Endothelial cell of umbilical vein (primary cell): Measurements from ENCODE around the gene C1QL3. TPM values are rescaled to one million over a fixed set of nuclear protein-coding genes. Genes with fewer than 3 reads are reported as not detected.

Experiments
- BruUV-seq: library from RNA; stranded (reverse); fragments of 400-500 nt; replicated peaks from 2 replicates; lab custom pipeline; 2021; lab: Mats Ljungman, UMichigan
- CTCF ChIA-PET: fragments of 300-600, 350-600 bp; sonication (Branson Sonifier 250); formaldehyde crosslinking; loops from one replicate; lab custom pipeline; 2021; ENCODE audit warnings: antibody characterized with exemption, inconsistent platforms; lab: Charles Lee
- POLR2A ChIA-PET: fragments of 300-600, 350-600 bp; sonication (Branson Sonifier 250); formaldehyde crosslinking; loops from one replicate; lab custom pipeline; 2021; ENCODE audit warnings: antibody characterized with exemption, inconsistent platforms; lab: Charles Lee
- DNase-seq: peaks from one replicate; pipeline ENCODE4 v3.0.0-alpha.2; 2011; ENCODE audit warnings: low read depth, low spot score
- FAIRE-seq: peaks from 2 replicates; lab custom pipeline; 2011; peaks lifted over from hg19 to GRCh38; lab: Jason Lieb, UNC
- H2AFZ ChIP-seq: 2 replicates; pipeline ENCODE4 v1.6.0; 2012; ENCODE audit warnings: low read depth, low read length, control low read depth, inconsistent platforms
- H3K27ac ChIP-seq: 2 replicates; pipeline ENCODE4 v1.5.1; 2011; ENCODE audit warnings: low read depth, mild to moderate bottlenecking, control low read depth, low read length, moderate library complexity; ENCODE audit not compliant: insufficient read depth
- H3K27me3 ChIP-seq, 2 experiments: 2 replicates each; pipeline versions ENCODE4 v1.6.0 to v1.6.1; 2011; ENCODE audit warnings: low read length in 2 of 2, mixed read lengths in 1 of 2; ENCODE audit not compliant: control insufficient read depth in 2 of 2, insufficient read depth in 2 of 2
- H3K36me3 ChIP-seq, 2 experiments: 2 replicates in 1 of 2; 3 replicates in 1 of 2; pipeline ENCODE4 v1.5.1; 2011; ENCODE audit warnings: low read length in 2 of 2, mild to moderate bottlenecking in 1 of 2, moderate library complexity in 1 of 2; ENCODE audit not compliant: control insufficient read depth in 2 of 2, insufficient read depth in 2 of 2; ENCODE audit errors: extremely low read depth in 1 of 2
- H3K4me1 ChIP-seq: 3 replicates; pipeline ENCODE4 v1.5.1; 2011; ENCODE audit warnings: mild to moderate bottlenecking, low read length; ENCODE audit not compliant: control insufficient read depth, insufficient read depth; ENCODE audit errors: extremely low read depth
- H3K4me2 ChIP-seq: 2 replicates; pipeline ENCODE4 v1.6.1; 2011; ENCODE audit warnings: low read length, control low read depth, mixed read lengths; ENCODE audit not compliant: insufficient read depth
- H3K4me3 ChIP-seq, 3 experiments: fragments of 200-600 bp in 1 of 3; sonication (generic), shearing (Covaris generic) in 1 of 3; replicated peaks in 1 of 3; 2 replicates each; pipeline ENCODE4 v1.5.1; 2011 to 2016; ENCODE audit warnings: control low read depth in 3 of 3, low read length in 3 of 3, mild to moderate bottlenecking in 2 of 3, inconsistent platforms in 1 of 3, low read depth in 1 of 3, moderate library complexity in 1 of 3; ENCODE audit not compliant: insufficient read depth in 1 of 3
- H3K79me2 ChIP-seq: 2 replicates; pipeline ENCODE4 v1.6.0; 2012; ENCODE audit warnings: low read length, inconsistent platforms; ENCODE audit not compliant: control insufficient read depth, insufficient read depth
- H3K9ac ChIP-seq: replicated peaks from 2 replicates; pipeline ENCODE3; 2011; ENCODE audit warnings: low read length, control low read depth; ENCODE audit not compliant: insufficient read depth; ENCODE audit errors: extremely low read depth
- H3K9me1 ChIP-seq: replicated peaks from 3 replicates; pipeline ENCODE4 v1.6.0; 2011; ENCODE audit warnings: mild to moderate bottlenecking, low read length; ENCODE audit not compliant: control insufficient read depth, insufficient read depth; ENCODE audit errors: extremely low read depth
- H3K9me3 ChIP-seq: replicated peaks from 2 replicates; pipeline ENCODE4 v1.5.1; 2012; ENCODE audit warnings: low read length, inconsistent platforms; ENCODE audit not compliant: control insufficient read depth, insufficient read depth
- H4K20me1 ChIP-seq: replicated peaks from 2 replicates; pipeline ENCODE3; 2011; ENCODE audit warnings: mild to moderate bottlenecking, low read length; ENCODE audit not compliant: control insufficient read depth, insufficient read depth; ENCODE audit errors: extremely low read depth
- CTCF ChIP-seq, 2 donors: IDR thresholded peaks; 1 replicate in 1 of 2; 2 replicates in 1 of 2; pipeline ENCODE4 v1.5.1; 2011; ENCODE audit warnings: low read length in 2 of 2, mild to moderate bottlenecking in 2 of 2, moderate library complexity in 2 of 2, control low read depth in 1 of 2, inconsistent platforms in 1 of 2, low read depth in 1 of 2; ENCODE audit not compliant: insufficient read depth in 1 of 2; ENCODE audit errors: extremely low read depth in 1 of 2
- EZH2 ChIP-seq: IDR thresholded peaks from 2 replicates; pipeline ENCODE4 v1.6.1; 2012; ENCODE audit warnings: borderline replicate concordance, low read depth, mild to moderate bottlenecking, moderate library complexity, low read length, inconsistent platforms; ENCODE audit not compliant: severe bottlenecking
- FOS ChIP-seq: IDR thresholded peaks from 2 replicates; pipeline ENCODE4 v1.6.1; 2011; ENCODE audit warnings: mild to moderate bottlenecking, low read length, moderate library complexity, borderline replicate concordance; ENCODE audit not compliant: insufficient read depth
- GATA2 ChIP-seq: IDR thresholded peaks from 2 replicates; pipeline ENCODE4 v1.7.0; 2011; ENCODE audit warnings: low read depth, mild to moderate bottlenecking, moderate library complexity, mixed read lengths, low read length; ENCODE audit not compliant: insufficient read length, insufficient read depth
- JUN ChIP-seq: IDR thresholded peaks from 2 replicates; pipeline ENCODE4 v1.6.1; 2011; ENCODE audit warnings: borderline replicate concordance, low read depth; ENCODE audit not compliant: insufficient read length, insufficient read depth
- MAX ChIP-seq: IDR thresholded peaks from 2 replicates; pipeline ENCODE4 v1.6.1; 2011; ENCODE audit not compliant: insufficient read depth, insufficient read length
- MYC ChIP-seq: IDR thresholded peaks from one replicate; pipeline ENCODE4 v1.6.1; 2011; ENCODE audit warnings: mild to moderate bottlenecking, low read depth, low read length
- POLR2A ChIP-seq: IDR thresholded peaks from 2 replicates; pipeline ENCODE4 v1.6.1; 2012; ENCODE audit warnings: low read depth, mild to moderate bottlenecking, control low read depth, low read length
- POLR2AphosphoS5 ChIP-seq: IDR thresholded peaks from 2 replicates; pipeline ENCODE4 v1.6.1; 2012; ENCODE audit warnings: low read depth, mild to moderate bottlenecking, control low read depth, low read length, moderate library complexity; ENCODE audit not compliant: insufficient read depth
- dilution Hi-C: fragments of 300-500 bp; cut with MboI; formaldehyde crosslinking; loops from one replicate; pipeline ENCODE4 v1.15.0; 2019; ENCODE audit warnings: low sequenced_read_pairs; ENCODE audit not compliant: extremely low pct_ligation_motif_present
- intact Hi-C: fragments of 100-400 bp; cut with micrococcal nuclease; formaldehyde crosslinking; loops from one replicate; pipeline ENCODE4 v1.10.0; 2022
- polyA plus RNA-seq, 4 experiments: library from polyadenylated mRNA; depleted of rRNA in 3 of 4; stranded (reverse) in 3 of 4; unstranded in 1 of 4; fragments of >200 nt; gene quantifications; 2 replicates each; pipeline versions ENCODE4 v1.2.1 to v1.2.3, GENCODE V29; 2011 to 2012; ENCODE audit warnings: missing spikeins in 1 of 4
- total RNA-seq: library from RNA; stranded (reverse); gene quantifications from 2 replicates; pipeline ENCODE4 v1.2.3, GENCODE V29; 2021

Gene C1QL3
- total and polyA plus RNA-seq, 2 donors (not counting 3 experiments of a cell fraction or from before 2014, with no cell fraction given) = not detected

DNA sequence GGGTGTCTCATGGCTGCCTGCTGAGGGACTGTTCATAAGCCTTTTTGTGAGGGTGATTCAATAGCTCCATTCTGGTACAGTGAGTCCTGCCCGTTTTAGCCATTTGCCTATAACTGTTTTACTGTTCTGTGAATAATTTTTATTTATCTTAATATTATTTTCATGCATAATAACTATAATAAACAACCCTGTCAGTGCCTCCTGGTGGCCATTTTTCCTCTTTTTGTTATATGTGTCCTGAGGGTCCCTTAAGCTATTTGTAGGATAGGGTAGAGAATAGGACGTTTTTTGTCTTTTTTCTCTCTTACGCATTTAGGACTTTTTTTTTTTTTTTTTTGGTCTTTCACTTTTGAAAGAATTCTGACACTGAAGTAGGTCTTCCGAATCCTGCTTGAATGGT, 2.9 kb downstream of the C1QL3 start:
- ChIA-PET POLR2A (no interaction called here), CTCF (interaction anchor here (1.0 to 3.2 kb wide), 7 partner anchors 16 to 640 kb away, joined by 3 to 32 read pairs (median 3); partner anchors contain the start of gene PTER)

GRCh38 chr10:16510843-16511242, 10.8 kb downstream of the C1QL3 start:
- intact Hi-C loops = no loop called here
- ChIA-PET POLR2A (no interaction called here), CTCF (interaction anchor here (1.2 to 1.4 kb wide), 2 partner anchors 32 to 632 kb away, joined by 3 to 4 read pairs; no protein-coding TSS in a partner anchor)
- Histone ChIP-seq H3K4me2 (no peak overlapping the region), H3K27me3 (peaks cover 0 to 2% of the 10 kb centered on the region in 2 experiments), H2AFZ (no peak overlapping the region), H3K9me3 (no peaks in the 10 kb centered on the region), H4K20me1 (no peaks in the 10 kb centered on the region), H3K4me3 (no peak overlapping the region), H3K9ac (no peak overlapping the region), H3K27ac (no peak overlapping the region), H3K36me3 (no peaks in the 10 kb centered on the region), H3K9me1 (no peaks in the 10 kb centered on the region), H3K4me1 (no peaks in the 10 kb centered on the region), H3K79me2 (no peaks in the 10 kb centered on the region)
- no TSS peak for BruUV-seq
- no peak for FAIRE-seq
- dilution Hi-C loops = no loop called here
- no peak for TF ChIP-seq POLR2AphosphoS5
- TF ChIP-seq JUN = no peak
- no peak for TF ChIP-seq MAX
- TF ChIP-seq CTCF (IDR thresholded peaks at IDR 0.05; ENCODE audit: extremely low read depth in 1 of 2, insufficient read depth in 1 of 2, low read depth in 1 of 2, low read length in 2 of 2) = no peak
- TF ChIP-seq MYC = no peak
- TF ChIP-seq POLR2A = no peak
- no peak for TF ChIP-seq EZH2
- no peak for TF ChIP-seq GATA2
- no peak for TF ChIP-seq FOS
- no peak for DNase-seq

More for the DNA sequence above, 2.9 kb downstream of the C1QL3 start:
- no peak overlapping the region for H2AFZ ChIP-seq
- intact Hi-C loops = loop anchor here (5.0 kb wide), 1 partner anchor 617 kb away; no protein-coding TSS in a partner anchor
- no peaks in the 10 kb centered on the region for H3K79me2 ChIP-seq
- no peaks in the 10 kb centered on the region for H3K9me3 ChIP-seq
- dilution Hi-C loops = no loop called here
- H3K4me2 ChIP-seq = no peak overlapping the region
- no peak for DNase-seq
- peaks cover 32 to 62% of the 10 kb centered on the region in 2 experiments for H3K27me3 ChIP-seq
- peaks cover 12% of the 10 kb centered on the region for H3K4me1 ChIP-seq
- no TSS peak for BruUV-seq
- no peak overlapping the region for H3K27ac ChIP-seq
- H3K4me3 ChIP-seq = no peak overlapping the region
- peak; percentile 70 for FAIRE-seq
- TF ChIP-seq MYC (no peak), CTCF (IDR thresholded peaks at IDR 0.05; ENCODE audit: extremely low read depth in 1 of 2, insufficient read depth in 1 of 2, low read depth in 1 of 2, low read length in 2 of 2) (peak in 1 of 2 donors; percentile 14)
- no peak overlapping the region for H3K9ac ChIP-seq
- no peaks in the 10 kb centered on the region for H4K20me1 ChIP-seq
- H3K36me3 ChIP-seq = no peaks in the 10 kb centered on the region
- no peaks in the 10 kb centered on the region for H3K9me1 ChIP-seq
